Lower lobe of right lung (tissue), 2 donors: Measurements from ENCODE around the gene LOXL1. TPM values are rescaled to one million over a fixed set of nuclear protein-coding genes. Genes with fewer than 3 reads are reported as not detected.

Experiments used
- ATAC-seq, 2 donors: fragments of 200-7000 bp; cut with Tn5 transposase; one replicate each; pipeline ENCODE4 v1.9.1; 2020 to 2022; ENCODE audit warnings: mild to moderate bottlenecking in 2 of 2, moderate library complexity in 2 of 2
- DNase-seq: peaks from one replicate; pipeline ENCODE4 v3.0.0-alpha.2; 2020
- H3K27ac ChIP-seq: fragments of 200-600 bp; one replicate; pipeline ENCODE4 v1.8.0; 2022
- H3K27me3 ChIP-seq: fragments of 200-600 bp; one replicate; pipeline ENCODE4 v1.8.0; 2022; ENCODE audit warnings: low read depth
- H3K36me3 ChIP-seq: fragments of 200-600 bp; one replicate; pipeline ENCODE4 v1.8.0; 2022; ENCODE audit warnings: mild to moderate bottlenecking
- H3K4me1 ChIP-seq: fragments of 200-600 bp; one replicate; pipeline ENCODE4 v1.8.0; 2022
- H3K4me3 ChIP-seq: fragments of 200-600 bp; one replicate; pipeline ENCODE4 v1.8.0; 2022; ENCODE audit warnings: mild to moderate bottlenecking
- H3K9me3 ChIP-seq: fragments of 200-600 bp; one replicate; pipeline ENCODE4 v1.8.0; 2022
- intact Hi-C: fragments of 100-400 bp; cut with DNase I; formaldehyde crosslinking; loops from one replicate; pipeline ENCODE4 v1.11.0; 2022
- long read RNA-seq: library from polyadenylated mRNA; unstranded; transcript quantifications from one replicate; pipeline ENCODE4 v2.0.0, GENCODE V29; 2021
- total RNA-seq: library from RNA; stranded (reverse); fragmentation: NEBNext Ultra II Directional; extraction: Animal tissue kit (Norgen Biotek cat#: 25700); gene quantifications from one replicate; pipeline ENCODE4 v1.2.1, GENCODE V29; 2021
- TF ChIP-seq, protein P1 (sequence below): fragments of 200-600 bp; IDR thresholded peaks from one replicate; pipeline ENCODE4 v1.8.0; 2022; ENCODE audit warnings: antibody characterized with exemption, mild to moderate bottlenecking
- donor health status: DM: no; HTN: yes; CAD: no; lungs with severe emphysema.

LOXL1 gene, protein sequence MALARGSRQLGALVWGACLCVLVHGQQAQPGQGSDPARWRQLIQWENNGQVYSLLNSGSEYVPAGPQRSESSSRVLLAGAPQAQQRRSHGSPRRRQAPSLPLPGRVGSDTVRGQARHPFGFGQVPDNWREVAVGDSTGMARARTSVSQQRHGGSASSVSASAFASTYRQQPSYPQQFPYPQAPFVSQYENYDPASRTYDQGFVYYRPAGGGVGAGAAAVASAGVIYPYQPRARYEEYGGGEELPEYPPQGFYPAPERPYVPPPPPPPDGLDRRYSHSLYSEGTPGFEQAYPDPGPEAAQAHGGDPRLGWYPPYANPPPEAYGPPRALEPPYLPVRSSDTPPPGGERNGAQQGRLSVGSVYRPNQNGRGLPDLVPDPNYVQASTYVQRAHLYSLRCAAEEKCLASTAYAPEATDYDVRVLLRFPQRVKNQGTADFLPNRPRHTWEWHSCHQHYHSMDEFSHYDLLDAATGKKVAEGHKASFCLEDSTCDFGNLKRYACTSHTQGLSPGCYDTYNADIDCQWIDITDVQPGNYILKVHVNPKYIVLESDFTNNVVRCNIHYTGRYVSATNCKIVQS
- total RNA-seq = 7.6 TPM
- long read RNA-seq, transcript LOXL1-201 (7 exons, 2,351 nt) = major isoform, 14 of 17 reads
- long read RNA-seq, partial matches to known transcripts = 1 of 17 reads
- long read RNA-seq, other reads (novel, unspliced or antisense) = 2 of 17 reads

DNA sequence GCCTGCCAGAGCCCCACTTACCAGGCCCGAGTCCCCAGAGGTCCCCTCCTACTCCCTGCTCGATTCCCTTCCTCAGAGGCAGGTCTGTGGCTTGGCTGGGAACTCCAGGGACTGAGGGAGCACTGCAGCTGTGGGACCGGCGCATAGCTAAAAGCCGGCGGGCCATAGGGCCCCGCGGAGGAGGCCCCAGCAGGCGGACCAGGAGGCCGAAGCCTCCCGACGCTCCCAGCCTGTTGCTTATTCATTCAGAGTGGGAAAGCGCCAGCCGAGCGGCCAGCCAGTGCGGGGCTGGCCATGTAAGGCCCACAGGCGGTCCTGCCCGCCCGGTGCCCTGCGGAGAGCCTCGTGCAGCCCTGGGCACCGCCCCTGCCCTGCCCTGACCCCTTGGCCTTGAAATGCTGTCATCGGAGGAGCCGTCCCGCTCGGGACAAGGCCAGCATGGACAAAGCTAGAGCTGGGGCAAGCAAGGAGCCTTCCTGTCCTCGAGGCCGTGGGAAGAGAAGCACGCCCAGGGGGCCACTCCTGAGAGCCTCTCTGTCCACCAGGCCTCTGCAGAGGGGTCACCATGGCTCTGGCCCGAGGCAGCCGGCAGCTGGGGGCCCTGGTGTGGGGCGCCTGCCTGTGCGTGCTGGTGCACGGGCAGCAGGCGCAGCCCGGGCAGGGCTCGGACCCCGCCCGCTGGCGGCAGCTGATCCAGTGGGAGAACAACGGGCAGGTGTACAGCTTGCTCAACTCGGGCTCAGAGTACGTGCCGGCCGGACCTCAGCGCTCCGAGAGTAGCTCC, at the start of gene LOXL1:
LOXL1 (plus strand) TSS at position 244 of the 784 bp plus-strand sequence; CDS start at position 566, 322 bp downstream.
- Histone ChIP-seq H3K9me3 (no peaks in the 10 kb centered on the region), H3K27ac (peak within 1 kb of the TSS; percentile 83), H3K27me3 (peaks cover 27% of the 10 kb centered on the region), H3K4me3 (peak within 1 kb of the TSS; percentile 64), H3K4me1 (peaks cover 68% of the 10 kb centered on the region), H3K36me3 (no peaks in the 10 kb centered on the region)
- intact Hi-C loops = no loop called here
- DNase-seq = peak; percentile 66
- TF ChIP-seq, protein P1, sequence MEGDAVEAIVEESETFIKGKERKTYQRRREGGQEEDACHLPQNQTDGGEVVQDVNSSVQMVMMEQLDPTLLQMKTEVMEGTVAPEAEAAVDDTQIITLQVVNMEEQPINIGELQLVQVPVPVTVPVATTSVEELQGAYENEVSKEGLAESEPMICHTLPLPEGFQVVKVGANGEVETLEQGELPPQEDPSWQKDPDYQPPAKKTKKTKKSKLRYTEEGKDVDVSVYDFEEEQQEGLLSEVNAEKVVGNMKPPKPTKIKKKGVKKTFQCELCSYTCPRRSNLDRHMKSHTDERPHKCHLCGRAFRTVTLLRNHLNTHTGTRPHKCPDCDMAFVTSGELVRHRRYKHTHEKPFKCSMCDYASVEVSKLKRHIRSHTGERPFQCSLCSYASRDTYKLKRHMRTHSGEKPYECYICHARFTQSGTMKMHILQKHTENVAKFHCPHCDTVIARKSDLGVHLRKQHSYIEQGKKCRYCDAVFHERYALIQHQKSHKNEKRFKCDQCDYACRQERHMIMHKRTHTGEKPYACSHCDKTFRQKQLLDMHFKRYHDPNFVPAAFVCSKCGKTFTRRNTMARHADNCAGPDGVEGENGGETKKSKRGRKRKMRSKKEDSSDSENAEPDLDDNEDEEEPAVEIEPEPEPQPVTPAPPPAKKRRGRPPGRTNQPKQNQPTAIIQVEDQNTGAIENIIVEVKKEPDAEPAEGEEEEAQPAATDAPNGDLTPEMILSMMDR = no peak
- peak; percentile 68 to 75 for ATAC-seq

DNA sequence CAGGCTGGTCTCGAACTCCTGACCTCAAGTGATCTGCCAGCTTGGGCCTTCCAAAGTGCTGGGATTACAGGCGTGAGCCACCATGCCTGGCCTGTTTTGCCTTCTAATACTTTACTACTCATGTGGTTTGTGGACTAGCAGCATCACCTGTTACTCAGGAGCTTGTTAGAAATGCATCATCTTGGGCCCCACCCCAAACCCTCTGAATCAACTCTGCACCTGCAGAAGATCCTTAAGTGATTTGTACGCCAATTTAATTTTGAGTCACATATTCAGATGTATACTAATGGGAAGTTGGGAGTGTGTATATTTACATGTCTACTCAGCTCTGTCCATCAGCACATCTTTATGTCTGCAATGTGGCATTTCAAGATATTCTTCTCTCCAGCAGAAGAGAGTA, 46.8 kb upstream of the LOXL1 start:
- intact Hi-C loops = no loop called here
- Histone ChIP-seq H3K9me3 (no peaks in the 10 kb centered on the region), H3K4me3 (no peak overlapping the region), H3K36me3 (no peaks in the 10 kb centered on the region), H3K27ac (no peak overlapping the region), H3K27me3 (peaks cover 20% of the 10 kb centered on the region), H3K4me1 (no peaks in the 10 kb centered on the region)
- DNase-seq (no peak), ATAC-seq (no peak)
- TF ChIP-seq, protein P1 = no peak

DNA sequence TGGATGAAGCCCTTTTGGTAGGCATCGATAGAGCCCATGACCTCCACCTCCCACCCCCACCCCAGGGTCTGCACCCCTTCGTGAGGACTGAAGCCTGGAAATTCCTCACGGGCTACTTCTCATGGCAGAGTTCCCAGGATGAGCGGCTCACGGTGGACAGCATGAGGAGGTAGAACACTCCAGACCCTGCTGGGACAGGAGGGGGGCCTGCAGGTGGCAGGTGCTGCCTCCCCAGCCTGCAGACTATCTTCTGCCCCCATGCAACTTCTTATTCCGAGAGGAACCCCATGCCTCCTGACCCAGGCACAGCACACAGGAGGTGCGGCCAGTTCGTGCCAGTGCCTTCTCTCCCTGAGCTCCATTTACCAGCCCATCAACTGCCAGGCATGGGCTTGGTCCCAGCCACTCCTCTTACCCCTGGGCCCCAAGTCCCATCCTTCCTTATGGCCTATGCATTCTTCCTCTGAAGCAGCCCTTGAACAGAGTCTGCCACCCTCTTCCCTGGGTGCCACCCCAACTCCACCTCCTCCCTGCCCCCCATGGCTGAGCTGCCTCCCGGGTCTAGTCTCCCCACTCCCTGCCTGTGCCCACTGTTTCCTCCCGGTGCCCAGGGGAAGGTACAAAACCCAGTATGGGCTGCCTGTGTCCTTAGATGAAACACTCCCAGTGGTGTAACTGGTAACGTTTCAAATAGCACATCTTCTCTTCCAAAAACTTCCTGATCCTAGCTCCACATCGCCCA, 44.5 kb upstream of the LOXL1 start:
- ATAC-seq (no peak), DNase-seq (no peak)
- no peaks in the 10 kb centered on the region for H3K4me1 ChIP-seq

DNA sequence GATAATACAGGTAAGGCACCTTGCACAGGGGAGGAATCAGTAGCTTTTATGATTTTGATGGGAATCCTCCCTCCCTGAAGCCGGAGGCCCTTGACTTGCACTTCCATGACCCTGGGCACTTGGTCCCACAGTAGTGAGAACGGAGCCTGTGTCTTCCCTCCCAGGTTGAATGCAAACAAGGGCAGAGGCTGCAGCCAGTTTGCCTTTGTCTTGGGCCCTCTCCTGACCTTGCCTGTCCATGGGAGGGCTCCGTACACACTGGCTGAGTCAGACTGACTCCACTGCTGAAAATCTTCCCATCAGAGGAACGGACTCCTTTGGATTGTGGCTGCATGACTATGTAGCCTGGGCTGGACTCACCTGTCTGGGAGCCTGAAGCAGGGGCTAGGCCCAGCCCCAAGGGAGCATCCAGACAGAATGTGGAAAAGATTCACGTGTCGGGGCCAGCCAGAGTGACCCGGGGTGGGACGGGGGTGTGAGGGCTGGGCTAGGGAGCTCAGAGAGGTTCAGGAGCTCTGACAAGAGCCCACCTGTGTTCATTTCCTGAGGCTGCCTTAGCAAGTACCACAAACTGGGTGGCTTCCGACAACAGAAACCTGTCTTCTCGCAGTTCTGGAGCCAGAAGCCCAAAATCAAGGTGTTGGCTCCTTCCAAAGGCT, 43.4 kb upstream of the LOXL1 start:
- TF ChIP-seq, protein P1 = no peak
- Histone ChIP-seq H3K36me3 (no peaks in the 10 kb centered on the region), H3K27me3 (peaks cover 13% of the 10 kb centered on the region), H3K9me3 (no peaks in the 10 kb centered on the region), H3K4me1 (no peaks in the 10 kb centered on the region), H3K27ac (no peak overlapping the region), H3K4me3 (no peak overlapping the region)
- DNase-seq (no peak), ATAC-seq (no peak)
- intact Hi-C loops = no loop called here

More for the DNA sequence above, 44.5 kb upstream of the LOXL1 start:
- Histone ChIP-seq H3K36me3 (no peaks in the 10 kb centered on the region), H3K27me3 (peaks cover 13% of the 10 kb centered on the region), H3K4me3 (no peak overlapping the region), H3K9me3 (no peaks in the 10 kb centered on the region), H3K27ac (no peak overlapping the region)
- TF ChIP-seq, protein P1 = no peak
- intact Hi-C loops = no loop called here
